GM18526 (cell line): ENCODE data around the gene NAGK.

Experiments used
- POLR2A ChIP-seq: IDR thresholded peaks from 3 replicates; pipeline ENCODE4 v1.6.1; 2011; ENCODE audit not compliant: insufficient read length; ENCODE audit errors: extremely low read depth

Gene NAGK

GRCh38 chr2:71068218-71069035 lies at the start of gene NAGK:
Gene NAGK, plus strand, starts transcription at chr2:71068648. Its CDS starts 36 bp downstream, at chr2:71068684.
- peak; percentile 99 for TF ChIP-seq POLR2A

GRCh38 chr2:71042287-71042686 lies 26.2 kb upstream of the NAGK start:
- no peak for TF ChIP-seq POLR2A

- TF ChIP-seq POLR2A, result no peak
Measured at GRCh38 chr2:71043531-71044407, 24.7 kb upstream of the NAGK start.

- no peak for TF ChIP-seq POLR2A
Measured at GRCh38 chr2:71045151-71045550, 23.3 kb upstream of the NAGK start.

GRCh38 chr2:71045865-71046548 lies 22.4 kb upstream of the NAGK start:
- no peak for TF ChIP-seq POLR2A

- no peak for TF ChIP-seq POLR2A
Measured at GRCh38 chr2:71048096-71048495, 20.4 kb upstream of the NAGK start.

- TF ChIP-seq POLR2A, result no peak
Measured at GRCh38 chr2:71060211-71060610, 8.2 kb upstream of the NAGK start.

GRCh38 chr2:71060871-71061270 lies 7.6 kb upstream of the NAGK start:
- no peak for TF ChIP-seq POLR2A

GRCh38 chr2:71063216-71063615 lies 5.2 kb upstream of the NAGK start:
- TF ChIP-seq POLR2A, result no peak

- no peak for TF ChIP-seq POLR2A
Measured at GRCh38 chr2:71064110-71064611, 4.3 kb upstream of the NAGK start.

GRCh38 chr2:71064754-71065621 lies 3.5 kb upstream of the NAGK start:
- TF ChIP-seq POLR2A, result no peak

GRCh38 chr2:71066856-71067255 lies 1.6 kb upstream of the NAGK start:
- TF ChIP-seq POLR2A, result no peak

- no peak for TF ChIP-seq POLR2A
Measured at GRCh38 chr2:71067567-71068217, 756 bp upstream of the NAGK start.

GRCh38 chr2:71069376-71069775 lies 928 bp downstream of the NAGK start:
- no peak for TF ChIP-seq POLR2A
